ENCODE data around the gene PLCD3. TPM values are rescaled to one million over a fixed set of nuclear protein-coding genes. Genes with fewer than 3 reads are reported as not detected.

The PLCD3 gene, protein sequence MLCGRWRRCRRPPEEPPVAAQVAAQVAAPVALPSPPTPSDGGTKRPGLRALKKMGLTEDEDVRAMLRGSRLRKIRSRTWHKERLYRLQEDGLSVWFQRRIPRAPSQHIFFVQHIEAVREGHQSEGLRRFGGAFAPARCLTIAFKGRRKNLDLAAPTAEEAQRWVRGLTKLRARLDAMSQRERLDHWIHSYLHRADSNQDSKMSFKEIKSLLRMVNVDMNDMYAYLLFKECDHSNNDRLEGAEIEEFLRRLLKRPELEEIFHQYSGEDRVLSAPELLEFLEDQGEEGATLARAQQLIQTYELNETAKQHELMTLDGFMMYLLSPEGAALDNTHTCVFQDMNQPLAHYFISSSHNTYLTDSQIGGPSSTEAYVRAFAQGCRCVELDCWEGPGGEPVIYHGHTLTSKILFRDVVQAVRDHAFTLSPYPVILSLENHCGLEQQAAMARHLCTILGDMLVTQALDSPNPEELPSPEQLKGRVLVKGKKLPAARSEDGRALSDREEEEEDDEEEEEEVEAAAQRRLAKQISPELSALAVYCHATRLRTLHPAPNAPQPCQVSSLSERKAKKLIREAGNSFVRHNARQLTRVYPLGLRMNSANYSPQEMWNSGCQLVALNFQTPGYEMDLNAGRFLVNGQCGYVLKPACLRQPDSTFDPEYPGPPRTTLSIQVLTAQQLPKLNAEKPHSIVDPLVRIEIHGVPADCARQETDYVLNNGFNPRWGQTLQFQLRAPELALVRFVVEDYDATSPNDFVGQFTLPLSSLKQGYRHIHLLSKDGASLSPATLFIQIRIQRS
- 130 and 142 TPM in 2 replicates for total RNA-seq (2014; rRNA removed; shearing (Covaris generic))

DNA sequence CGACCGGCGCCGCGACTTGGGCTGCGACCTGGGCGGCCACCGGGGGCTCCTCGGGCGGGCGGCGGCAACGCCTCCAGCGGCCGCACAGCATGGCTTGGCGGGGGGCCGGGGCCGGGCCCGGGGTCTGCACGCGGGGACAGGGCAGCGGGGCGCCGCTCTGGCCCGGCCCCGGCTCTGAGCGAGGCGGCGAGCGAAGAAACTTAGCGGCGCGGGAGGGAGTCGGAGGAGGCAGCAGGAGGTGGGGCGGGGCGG lies at the start of gene PLCD3:
TSS of gene PLCD3 (minus strand) at position 196 of the 252 bp plus-strand sequence. CDS start at position 91, 105 bp downstream.
- DNase-seq (ENCODE audit: low spot score) = no peak

DNA sequence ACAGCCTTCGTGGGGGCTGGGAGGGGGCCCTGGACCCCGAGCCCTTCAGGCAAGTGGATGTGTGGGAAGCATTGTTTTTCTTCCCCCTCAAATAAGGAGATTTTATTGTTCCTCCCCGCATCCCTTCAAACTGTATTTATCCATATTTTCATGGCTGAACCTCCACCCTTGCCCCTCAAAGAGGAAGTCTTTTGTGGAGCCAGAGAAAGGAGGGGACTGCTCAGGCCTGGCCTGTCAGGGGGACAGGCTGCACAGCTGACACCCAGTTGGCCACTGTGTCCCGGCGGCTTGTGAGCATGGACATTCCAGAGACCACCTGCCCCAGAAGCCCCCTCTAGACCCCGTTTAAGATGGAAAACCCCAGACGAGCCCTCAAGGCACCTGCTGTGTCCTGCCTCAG lies 45.2 kb upstream of the PLCD3 start:
- no peak for DNase-seq (ENCODE audit: low spot score)

DNA sequence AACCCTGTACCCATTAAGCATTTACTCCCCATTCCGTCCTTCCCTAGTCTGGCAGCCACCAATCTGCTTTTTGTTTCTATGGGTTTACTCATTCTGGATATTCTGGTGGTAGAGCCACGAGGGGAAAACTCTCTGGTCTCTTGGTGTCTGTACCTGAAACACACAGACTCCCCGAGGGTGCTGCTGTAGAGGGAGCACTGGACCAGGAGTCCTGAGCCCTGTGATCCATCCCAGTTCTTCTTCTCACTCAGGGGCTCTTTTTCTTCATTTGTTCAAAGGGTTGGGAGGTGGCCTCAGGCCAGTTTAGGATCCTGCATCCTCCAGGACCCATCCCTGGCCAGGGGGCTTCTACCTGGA lies 43.4 kb upstream of the PLCD3 start:
- no peak for DNase-seq (ENCODE audit: low spot score)

- peak; percentile 87 for DNase-seq (ENCODE audit: low spot score)
Measured at GRCh38 chr17:45172541-45173286, 40.4 kb upstream of the PLCD3 start.

DNA sequence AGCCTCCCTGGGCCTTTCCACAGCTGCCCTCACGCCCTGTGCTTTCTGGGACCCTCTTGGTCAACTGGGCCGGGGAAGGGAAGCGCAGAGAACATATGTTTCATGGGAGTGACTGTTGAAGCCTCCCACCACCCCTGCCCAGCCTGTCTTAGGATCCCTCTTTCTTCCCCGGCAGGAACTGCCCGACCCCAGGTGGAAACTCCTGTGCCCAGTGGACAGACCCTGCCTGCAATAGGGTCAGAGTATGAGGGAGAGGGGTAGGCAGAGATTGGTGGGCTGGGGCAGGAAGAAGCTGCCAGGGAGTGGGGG lies 39.9 kb upstream of the PLCD3 start:
- no peak for DNase-seq (ENCODE audit: low spot score)

GRCh38 chr17:45171338-45172231 lies 39.3 kb upstream of the PLCD3 start:
- DNase-seq (ENCODE audit: low spot score) = peak; percentile 91

DNA sequence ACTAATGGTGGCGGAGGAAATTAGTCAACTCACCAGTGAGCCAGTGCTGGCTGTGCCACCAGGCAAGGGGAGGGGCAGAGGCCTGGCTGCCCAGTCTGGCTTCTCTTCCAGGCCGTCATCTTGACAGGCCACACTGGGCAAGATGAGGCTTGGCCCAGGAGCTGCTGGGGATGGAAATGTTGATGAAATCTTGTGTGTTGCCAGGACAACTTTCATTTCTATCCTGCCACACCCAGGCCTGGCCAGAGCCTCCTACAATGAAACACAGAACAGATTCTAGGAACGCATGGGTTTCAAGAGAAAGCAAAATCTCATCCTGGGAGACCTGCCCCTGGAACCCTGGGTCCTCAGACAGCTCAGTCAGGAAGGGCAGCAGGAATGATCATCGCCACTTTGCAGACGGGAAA lies 38.6 kb upstream of the PLCD3 start:
- peak; percentile 83 for DNase-seq (ENCODE audit: low spot score)

DNA sequence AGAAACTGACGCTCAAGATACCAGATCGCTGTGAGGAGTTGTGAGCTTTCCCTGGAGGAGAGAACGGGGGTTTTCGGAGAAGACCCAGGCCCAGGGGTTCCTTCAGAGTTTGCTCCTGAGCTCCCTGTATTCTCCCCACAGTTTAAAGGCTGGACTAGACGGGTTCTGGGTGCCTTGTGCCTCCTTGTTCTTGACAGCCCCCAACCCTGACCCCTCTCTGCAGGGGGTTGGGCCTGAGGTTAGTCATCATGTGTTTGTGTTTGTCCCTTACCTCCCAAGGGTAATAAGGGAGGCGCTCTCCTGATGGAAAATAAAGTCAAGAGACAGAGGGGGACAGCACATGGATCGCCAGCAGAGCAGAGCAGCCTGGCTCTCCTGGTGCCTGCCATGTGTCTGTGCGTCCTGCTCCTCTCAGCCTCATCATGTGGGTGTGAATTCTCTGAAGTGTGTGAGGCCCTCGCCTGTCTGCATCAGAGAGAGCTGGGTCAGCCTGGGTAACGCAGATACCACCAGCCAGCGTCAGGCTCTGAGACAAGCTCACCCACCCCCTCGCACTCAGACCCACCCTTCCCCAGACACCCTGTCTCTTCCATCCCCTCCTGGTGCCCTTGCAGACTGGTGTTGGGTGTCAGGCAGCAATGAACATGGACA lies 38.1 kb upstream of the PLCD3 start:
- DNase-seq (ENCODE audit: low spot score) = no peak

DNA sequence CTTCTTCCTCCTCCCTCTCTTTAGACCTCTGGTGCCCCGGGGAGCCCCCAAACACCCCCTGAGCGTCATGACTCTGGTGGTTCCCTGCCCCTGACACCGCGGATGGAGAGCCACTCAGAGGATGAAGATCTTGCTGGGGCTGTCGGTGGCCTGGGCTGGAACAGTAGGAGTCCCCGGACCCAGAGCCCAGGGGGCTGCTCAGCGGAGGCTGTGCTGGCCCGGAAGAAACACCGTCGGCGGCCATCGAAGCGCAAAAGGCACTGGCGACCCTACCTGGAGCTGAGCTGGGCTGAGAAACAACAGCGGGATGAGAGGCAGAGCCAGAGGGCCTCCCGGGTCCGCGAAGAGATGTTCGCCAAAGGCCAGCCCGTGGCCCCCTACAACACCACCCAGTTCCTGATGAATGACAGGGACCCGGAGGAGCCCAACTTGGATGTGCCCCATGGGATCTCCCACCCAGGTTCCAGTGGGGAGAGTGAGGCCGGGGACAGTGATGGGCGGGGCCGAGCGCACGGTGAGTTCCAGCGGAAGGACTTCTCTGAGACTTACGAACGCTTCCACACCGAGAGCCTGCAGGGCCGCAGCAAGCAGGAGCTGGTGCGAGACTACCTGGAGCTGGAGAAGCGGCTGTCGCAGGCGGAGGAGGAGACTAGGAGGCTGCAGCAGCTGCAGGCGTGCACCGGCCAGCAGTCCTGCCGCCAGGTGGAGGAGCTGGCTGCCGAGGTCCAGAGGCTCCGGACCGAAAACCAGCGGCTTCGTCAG lies 36.9 kb upstream of the PLCD3 start:
- DNase-seq (ENCODE audit: low spot score) = no peak

DNA sequence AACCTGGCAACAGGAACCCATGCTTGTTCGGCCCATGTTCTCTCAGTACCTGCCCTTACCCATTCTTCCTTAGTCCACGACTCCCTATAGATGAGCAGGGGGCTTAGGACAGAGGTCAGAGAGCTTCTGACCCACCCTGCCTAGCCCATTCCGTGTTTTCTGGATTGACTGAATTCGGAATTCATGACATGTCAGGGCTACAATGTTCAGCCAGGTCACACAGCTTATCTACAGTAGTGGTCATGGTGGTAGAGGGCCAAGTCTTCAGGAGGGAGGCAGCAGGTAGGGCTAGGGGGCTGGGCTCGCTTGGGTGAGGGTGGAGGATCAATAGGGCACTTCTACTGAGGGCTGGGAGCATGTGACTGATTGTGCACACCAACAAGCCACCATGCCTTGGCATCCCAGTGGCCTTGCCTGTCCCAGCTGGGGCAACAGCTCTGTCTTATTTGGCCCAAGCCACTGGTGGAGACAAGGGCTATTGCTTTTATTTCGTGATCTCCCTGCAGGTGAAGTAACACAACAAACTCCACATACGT lies 32.5 kb upstream of the PLCD3 start:
- no peak for DNase-seq (ENCODE audit: low spot score)

DNA sequence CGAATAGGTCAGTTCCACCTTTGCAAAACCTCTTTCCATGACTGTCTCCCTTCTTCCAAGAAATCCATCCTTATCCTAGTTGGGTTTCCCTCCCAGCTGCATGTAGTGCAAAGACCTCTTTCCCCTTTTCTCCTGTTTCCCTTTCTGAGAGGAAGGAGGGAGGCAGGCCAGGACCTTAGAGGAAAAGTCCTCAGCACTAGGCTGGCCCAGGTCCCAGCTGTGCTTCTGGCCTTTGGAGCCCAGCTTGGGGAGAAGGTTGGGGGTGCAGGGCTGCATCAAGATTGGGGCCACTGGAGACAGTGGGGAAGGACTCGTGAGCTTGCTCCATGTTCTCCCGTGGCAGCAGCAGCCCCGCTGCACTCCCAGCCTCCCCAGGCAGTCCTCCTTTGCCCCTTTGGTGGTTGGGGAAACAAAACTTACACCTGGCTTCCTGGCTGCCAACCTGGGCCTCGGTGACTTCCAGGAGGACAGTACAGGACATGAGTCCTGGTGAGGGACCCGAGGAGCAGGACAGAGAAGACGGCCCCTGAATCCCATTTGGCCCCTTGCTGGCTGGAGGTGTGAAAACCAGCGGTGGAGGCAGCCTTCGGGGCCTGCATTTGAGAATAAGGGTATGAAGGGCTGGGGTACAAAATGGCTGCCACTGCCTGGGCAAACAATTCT lies 29.8 kb upstream of the PLCD3 start:
- DNase-seq (ENCODE audit: low spot score) = no peak

DNA sequence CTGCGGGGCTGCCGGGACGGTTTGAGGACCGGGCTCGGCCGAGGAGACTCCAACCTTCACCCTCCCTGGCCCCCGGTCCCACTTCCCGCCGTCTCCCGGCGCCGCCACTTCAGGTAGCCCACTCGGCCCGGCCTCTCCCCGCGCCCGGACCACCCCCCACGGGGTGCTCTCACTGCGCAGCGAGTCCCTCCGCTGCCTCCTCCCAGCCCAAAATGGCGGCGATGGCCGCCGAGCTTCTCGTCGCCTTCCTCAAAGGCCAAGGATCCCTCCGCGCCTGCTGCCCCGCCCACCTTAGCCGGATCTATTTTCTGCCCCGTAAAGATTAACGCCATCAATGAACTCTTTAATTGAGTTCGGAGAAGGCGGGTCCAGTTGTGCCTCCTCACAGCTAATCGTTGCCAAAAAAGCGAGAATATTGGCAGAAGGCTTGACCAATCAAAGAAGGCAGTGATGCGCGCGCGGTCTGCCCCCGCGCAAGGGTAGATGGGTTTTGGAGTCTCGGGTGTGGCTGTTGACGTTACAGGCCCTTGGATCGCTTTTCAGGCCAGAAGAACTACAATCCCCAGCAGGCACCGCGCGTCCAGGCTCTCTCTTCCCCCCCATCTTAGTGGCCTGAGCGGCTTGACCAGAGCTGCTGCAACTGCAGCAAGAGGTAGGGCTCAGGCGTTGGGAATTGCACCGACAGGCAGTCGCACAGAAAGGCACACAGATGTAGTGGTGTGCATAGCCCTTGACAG lies 29.1 kb upstream of the PLCD3 start, which contains the start of gene HEXIM2:
TSS of gene HEXIM2 (plus strand) at position 588 of the 737 bp plus-strand sequence. CDS start 919 bp downstream, outside the sequence.
- DNase-seq (ENCODE audit: low spot score) = peak; percentile 100

GRCh38 chr17:45160447-45161287 lies 28.4 kb upstream of the PLCD3 start:
- peak; percentile 64 for DNase-seq (ENCODE audit: low spot score)

DNA sequence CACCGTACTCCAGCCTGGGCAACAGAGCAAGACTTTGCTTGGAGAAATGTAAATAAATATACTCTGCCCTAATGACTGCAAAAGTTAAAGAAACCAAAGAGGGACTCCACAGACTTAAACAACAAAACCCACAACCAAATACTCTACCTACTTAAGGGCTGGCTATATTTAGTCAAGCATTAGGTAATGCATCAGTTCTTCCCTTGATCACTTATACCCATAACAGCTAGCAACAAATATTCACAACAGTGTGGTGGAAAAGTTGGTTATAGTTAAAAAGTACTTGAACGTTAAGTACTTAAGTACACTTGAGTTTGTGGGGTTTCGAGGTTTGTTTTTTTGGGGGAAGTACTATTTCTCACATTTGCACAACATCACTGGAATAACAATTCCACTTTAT lies 23.9 kb upstream of the PLCD3 start:
- DNase-seq (ENCODE audit: low spot score) = no peak

DNA sequence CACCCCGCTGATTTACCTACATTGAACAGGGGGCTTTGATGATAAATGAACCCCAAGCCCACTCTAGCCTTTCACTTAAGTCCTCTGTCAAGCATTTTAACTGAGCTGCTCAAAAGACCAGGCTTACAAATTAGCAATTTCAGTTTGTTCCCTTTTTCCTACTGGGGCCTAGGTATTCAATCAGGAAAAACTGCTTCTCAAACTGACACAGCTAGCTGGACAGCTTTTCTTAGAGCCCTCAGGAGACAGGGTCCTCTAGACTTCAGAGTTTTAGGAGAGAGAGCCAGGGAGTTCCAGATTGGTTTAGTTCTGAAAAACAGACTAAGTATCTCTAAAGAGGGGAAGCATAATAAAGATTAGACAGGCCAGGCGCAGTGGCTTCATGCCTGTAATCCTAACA lies 23.2 kb upstream of the PLCD3 start:
- DNase-seq (ENCODE audit: low spot score) = no peak

DNA sequence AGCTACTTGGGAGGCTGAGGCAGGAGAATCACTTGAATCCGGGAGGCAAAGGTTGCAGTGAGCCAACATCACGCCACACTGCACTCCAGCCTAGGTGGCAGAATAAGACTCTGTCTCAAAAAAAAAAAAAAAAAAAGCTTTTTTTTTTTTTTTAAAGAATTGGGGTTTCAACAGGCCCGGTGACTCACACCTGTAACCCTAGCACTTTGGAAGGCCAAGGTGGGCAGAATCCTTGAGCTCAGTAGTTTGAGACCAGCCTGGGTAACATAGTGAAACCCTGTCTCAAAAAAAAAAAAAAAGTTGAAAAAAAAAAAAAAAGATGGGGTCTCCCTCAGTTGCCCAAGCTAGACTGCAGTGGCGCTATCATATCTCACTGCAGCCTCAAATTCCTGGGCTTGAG lies 22.7 kb upstream of the PLCD3 start:
- no peak for DNase-seq (ENCODE audit: low spot score)

- DNase-seq (ENCODE audit: low spot score) = peak; percentile 41
Measured at GRCh38 chr17:45150911-45151809, 18.8 kb upstream of the PLCD3 start.
